ENCODE data around the gene FAM209A.
"Not testable (repeated sequence)": the region's sequence is repeated elsewhere in the genome, so short reads cannot be mapped to it uniquely, and the experiment has no call there.

FAM209A gene, protein sequence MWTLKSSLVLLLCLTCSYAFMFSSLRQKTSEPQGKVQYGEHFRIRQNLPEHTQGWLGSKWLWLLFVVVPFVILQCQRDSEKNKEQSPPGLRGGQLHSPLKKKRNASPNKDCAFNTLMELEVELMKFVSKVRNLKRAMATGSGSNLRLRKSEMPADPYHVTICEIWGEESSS

DNA sequence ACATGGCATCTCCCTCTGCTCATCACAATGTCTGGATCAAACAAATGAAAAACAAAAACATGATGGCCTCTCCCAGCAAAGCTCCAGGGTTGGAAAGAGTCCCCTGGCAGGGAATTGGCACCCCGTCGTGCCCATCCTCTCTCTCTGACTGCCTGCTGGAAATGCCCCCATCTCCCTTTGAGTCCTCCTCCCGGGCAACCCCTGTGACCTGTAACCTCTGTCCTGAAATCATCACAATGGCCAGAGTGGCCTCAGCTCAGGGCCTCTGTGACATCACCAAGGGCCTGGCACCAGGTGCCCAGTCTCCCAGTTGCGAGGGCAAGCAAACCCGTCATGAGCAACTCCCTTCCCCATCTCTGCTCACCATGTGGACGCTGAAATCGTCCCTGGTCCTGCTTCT lies at the start of gene FAM209A:
Gene FAM209A (plus strand): TSS at position 301 of the 400 bp plus-strand sequence. CDS start 65 bp downstream, at position 366.
- not testable (repeated sequence) for DNase-seq

DNA sequence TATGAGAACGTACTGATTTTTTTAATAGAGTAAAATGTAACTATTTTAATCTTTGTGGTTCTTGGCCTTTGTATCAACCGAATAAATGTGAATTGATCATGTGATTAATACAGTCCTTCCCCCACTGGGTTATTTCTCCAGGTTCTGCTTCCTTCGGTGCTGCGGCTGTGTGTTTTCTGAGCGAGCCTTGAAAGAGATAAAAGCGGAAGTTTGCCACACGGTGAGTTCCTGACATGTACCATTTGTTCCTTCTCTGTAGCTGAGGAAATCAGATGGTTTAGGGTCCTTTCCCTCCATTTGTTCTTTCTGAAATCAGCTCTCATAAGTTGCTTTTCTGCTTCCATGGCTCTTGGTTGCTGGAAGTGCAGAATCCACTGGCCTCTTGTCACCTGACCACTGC lies 40.6 kb upstream of the FAM209A start:
- DNase-seq: peak; percentile 29

DNA sequence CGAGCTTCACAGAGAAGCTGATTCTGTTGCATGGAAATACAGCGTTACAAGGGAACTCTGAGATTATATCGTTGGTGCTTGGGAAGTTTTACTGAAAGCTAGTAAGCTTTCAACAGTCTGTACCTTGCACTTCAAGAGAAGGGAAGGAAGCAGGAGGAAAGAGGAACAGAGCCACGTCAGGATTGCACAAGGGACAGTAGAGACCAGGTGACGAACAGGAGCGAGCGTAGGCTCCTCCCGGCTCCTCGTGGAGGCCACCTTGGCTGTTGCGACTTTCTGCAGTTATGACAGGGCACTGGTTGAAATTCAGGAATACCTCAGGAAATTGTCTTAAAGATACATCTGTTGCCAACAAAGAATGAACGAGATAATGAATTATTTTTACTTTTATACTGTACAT lies 37.3 kb upstream of the FAM209A start:
- no peak for DNase-seq

DNA sequence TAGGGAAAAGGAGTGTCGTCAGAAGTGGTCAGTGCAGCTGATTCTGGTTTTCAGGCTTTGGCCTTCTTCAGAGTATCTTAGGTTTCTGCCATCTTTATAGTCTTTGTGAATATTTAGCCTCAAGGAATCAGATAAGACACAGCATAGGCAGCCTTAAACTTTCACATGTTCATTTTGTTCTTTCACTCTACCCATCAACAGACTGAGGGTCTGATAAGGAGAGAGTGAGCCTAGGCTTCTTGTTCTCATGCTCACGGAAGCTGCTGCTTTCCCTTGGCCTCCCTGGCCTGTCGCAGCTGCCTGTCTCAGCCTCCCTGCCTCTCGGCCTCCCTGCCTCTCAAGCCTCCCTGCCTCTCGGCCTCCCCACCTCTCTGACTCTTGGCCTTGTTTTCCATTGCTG lies 36.0 kb upstream of the FAM209A start:
- no peak for DNase-seq

DNA sequence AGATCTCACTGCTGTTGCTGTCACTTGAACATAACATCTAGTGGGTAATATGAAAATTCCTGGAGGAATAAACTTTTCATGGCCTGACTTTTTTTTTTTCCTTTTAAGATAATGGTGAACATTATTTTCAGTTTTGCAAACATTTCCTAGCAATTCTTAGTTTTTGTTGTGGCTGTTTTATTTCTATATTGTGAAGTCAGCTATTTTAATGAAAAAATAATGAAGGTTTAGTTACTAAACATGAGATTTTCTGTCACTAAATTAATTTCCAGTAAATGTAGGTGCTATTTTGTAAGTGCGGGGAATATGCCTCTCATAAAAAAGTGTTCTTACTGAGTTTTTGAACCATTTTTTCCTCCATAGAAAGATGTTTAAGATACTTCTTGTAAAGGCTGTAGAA lies 23.4 kb upstream of the FAM209A start:
- DNase-seq: no peak

DNA sequence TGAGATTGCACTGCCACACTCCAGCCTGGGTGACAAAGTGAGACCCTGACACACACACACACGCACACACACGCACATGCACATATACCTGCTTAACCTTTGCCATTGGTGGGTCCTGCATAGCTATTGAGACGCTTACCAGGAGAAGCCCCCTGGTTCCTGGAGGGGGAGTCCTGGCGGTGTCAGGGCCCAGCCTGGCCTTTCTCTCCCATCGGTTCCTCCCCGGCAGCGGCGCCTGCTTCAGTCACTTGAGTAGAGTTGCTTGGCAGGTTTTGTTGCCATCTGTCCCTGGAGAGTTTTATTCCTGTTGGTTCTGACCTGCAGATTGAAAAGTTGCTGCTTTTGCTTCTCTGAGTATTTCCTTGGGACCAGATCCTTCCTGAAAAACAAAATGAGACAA lies 20.6 kb upstream of the FAM209A start:
- DNase-seq: no peak

DNA sequence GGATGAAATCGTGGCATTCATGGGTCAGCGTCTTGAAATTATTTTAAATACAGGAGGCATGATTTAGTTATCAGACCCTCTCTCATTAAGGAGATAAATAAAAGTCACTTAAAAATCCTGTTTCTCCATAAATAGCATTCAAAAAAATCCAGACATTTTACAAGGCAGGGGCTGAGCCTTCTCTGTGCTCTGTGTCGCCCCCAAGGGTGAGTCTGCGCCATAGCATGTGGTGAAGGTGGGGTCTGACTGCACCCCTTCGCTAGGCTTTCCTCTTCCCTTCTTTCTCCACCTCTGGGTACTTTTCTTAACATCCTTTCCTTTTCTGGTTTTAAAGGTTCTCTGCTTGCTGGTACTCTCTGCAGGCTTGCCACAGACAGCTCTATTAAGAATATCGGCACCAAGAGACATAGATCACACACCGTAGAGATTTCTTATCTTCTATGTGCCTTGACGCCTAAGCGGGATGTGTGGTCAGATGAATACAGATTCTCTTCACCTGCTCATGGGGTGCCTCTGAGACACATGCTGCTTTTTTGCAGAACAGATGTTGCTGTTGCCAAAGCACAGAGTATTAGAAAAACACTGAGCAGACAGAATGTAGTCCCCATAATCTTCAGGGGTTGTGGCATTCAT lies 20.1 kb upstream of the FAM209A start:
- no peak for DNase-seq

DNA sequence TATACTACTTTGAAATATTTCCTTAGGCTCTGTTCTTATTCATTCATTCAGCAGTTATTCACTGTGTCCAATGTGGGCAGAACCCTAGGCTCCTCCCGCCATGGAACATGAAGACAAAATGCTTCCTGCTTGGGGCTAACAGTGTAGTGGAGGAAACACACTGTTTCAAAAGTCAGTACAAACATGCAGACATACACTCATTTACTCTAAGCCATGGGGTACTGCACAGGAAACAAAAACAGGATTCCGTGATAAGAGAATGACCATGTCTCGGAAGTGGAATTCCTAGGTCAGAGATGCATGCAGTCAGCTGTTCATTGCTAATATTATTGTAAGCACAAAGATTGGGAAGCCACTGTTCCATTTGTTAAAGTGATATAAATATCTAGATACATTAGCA lies 18.4 kb upstream of the FAM209A start:
- no peak for DNase-seq

DNA sequence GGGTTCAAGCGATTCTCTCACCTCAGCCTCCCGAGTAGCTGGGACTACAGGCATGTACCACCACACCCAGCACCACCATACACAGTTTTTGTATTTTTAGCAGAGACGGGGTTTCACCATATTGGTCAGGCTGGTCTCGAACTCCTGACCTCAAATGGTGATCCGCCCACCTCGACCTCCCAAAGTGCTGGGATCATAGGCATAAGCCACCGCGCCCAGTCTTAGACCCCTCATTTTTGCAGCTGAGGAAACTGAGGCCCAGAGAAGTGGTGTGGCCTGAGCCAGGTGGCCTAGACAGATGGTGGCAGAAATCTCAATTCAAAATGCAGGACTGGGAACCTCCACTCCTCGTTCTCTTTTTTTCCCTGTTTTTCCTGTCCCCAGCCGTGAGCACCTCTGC lies 12.6 kb upstream of the FAM209A start:
- DNase-seq: no peak

DNA sequence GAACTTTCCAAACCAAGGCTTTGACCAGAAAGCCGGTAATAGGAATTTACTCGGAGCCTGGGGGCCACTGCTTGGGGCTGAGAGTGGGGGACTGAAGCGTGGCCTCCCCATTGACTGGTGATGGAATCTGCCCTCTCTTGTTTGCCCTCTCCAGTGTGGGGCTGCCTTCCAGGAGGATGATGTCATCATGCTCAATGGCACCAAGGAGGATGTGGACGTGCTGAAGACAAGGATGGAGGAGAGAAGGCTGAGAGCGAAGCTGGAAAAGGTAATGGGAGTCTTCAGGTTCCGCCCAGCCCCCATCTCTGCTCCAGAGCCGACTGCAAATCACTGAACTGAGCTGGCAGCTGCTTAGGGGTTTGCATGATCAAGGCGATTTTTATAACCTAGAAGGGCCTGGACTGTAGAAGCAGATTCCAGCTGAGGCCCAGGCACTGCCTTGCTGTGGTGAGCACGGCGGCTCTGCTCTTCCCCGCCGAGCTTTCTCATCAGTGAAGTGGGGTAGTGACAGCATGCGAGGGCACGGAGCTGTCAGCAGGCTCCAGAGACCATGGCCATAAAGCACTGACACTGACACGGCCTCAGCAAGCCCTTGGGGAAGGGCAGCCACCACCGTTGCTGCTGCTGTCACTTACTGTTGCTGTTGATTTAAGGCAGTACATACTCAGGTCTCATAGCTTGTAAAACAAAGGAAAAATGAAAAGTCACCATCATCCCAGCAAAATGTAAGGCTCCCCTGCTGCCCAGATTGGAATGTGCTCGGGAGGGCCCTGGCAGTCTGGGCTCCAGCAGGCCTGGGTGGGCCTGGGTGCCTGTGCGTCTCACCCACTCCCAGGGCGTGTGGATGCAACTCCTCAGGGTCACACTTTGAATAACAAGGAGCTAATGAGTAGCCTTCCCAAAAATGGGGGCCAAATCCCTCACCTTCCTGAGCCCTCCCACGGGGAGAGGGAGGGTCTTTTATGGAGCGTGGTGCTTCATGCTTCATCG lies 11.1 kb upstream of the FAM209A start:
- DNase-seq: no peak

DNA sequence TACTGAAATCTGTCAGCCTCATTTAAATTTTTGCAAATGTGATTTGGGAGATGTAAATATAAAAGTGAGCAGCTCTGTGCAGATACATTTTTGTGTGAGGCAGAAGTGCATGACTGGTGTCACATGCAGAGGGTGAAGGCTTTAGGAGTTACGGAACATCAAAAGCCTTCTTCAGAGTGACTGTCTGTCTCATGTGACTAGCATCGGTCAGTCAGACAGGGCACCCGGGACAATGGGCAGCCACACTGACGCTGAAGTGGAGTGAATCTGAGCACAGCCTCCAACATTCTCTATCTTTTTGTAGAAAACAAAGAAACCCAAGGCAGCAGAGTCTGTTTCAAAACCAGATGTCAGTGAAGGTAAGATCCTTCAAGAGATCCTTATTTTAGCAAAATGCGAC lies 7.9 kb upstream of the FAM209A start:
- no peak for DNase-seq

DNA sequence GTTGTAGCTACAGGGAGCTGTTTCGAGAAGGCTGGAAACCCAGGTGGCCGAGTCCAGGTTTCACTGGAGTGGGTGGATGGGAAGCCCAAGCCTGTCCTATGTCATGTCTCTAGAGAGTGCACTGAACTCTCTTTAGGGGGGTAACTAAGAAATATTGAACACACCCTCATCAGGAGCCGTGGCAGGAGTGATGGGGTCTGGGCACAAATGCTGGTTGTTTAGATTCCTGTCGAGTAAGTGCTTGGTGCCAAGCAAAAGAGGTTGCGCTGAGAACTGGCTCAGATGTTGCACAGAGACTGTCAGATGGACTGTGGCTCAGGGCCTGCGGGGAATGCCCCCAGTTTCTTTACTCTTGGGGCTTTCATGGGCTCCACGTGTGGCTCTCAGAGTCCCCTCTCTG lies 7.3 kb upstream of the FAM209A start:
- no peak for DNase-seq

DNA sequence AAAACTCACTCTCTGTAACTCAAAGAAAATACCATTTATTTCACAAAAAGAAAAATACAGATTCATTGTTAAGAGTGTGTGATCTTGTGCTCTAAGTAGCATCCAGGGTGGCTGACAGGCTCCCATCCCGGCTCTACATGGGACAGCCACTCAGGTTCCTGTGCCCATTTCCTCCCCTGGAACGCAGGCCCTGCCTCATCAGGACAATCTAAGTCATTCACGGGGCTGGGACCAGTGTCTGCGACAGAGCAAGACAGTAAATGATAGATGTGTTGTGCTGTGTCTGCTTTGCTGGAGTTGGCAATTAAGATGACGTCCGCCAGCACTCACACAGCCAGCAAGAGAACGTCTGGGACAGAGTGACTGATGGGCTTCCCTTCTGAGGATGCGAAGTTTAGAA lies 6.9 kb upstream of the FAM209A start:
- DNase-seq: no peak

DNA sequence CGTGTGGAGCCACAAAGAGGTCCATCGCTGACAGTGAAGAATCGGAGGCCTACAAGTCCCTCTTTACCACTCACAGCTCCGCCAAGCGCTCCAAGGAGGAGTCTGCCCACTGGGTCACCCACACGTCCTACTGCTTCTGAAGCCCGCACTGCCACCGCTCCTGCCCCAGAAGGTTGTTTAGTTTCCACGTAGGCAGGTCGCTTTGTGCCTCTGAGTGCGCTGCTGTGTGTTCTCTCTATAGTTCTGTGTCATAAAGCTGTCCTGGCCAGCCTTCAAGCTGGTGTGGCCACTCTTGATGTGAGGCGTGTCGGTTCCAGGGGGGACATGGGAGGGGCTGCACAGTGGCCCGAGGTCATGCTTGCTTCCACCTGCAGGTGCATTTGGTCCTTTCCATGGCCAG lies 6.4 kb upstream of the FAM209A start:
- DNase-seq: no peak

DNA sequence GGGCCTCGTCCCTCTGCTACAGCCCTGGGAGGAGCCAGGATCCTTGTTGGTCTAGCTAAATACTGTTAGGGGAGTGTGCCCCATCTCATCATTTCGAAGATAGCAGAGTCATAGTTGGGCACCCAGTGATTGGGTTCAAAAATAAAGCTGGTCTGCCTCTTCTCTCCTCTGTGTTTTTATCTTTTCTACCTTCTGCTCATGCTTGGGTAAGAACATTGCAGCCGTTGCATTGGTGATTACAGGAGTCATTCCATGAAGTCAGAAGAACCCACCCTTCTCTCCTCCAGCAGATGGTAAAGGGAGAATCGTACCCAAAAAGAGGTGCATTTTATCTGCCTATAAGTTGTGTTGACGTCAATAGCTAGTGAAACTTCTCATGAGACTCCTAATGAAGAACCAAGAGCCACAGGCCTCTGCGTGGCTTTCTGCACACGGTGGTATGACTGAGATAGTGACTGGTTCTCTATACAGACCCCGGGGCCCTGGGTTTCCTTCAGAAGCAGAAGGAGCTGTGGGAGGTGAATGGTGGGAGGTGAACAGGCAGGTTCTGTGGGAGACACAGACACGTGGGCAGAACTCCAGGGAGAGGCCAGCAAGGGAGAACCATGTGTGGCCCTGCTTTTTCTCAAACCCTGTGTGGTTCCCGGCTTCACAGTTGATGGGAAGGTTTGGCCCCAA lies 5.7 kb upstream of the FAM209A start:
- no peak for DNase-seq

DNA sequence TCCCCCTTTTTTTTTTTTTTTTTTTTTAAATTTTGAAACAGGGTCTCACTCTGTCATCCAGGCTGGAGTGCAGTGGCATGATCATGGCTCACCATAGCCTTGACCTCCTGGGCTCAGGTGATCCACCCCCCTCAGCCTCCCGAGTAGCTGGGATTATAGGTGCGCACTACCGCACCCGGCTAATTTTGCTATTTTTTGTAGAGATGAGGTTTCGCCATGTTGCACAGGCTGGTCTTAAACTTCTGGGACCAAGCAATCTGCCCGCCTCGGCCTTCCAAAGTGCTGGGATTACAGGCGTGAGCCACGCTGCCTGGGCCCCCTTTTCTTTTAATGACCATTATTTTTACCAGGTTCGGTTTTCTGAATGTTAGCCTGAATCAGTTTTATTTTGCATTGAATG lies 5.0 kb upstream of the FAM209A start:
- DNase-seq: no peak

DNA sequence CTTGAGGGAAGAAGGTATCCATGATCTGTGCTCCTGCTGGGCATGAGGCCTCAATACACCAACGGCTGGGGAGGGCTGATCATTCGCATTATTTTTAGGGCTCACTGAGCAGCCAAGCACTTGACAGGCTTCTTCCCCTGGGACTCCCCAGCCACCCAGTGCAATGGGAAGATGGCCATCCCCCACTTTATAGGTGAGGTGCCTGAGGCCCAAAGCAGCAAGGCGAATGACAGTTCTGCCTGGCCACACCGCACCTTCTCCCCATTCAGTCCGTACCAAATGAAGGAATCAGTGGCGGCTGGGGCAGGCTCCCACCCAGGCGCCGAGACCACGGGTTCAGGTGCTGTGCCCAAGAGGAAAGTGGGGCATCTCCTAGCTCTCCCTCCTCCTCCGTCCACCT lies 4.4 kb upstream of the FAM209A start:
- DNase-seq: no peak

DNA sequence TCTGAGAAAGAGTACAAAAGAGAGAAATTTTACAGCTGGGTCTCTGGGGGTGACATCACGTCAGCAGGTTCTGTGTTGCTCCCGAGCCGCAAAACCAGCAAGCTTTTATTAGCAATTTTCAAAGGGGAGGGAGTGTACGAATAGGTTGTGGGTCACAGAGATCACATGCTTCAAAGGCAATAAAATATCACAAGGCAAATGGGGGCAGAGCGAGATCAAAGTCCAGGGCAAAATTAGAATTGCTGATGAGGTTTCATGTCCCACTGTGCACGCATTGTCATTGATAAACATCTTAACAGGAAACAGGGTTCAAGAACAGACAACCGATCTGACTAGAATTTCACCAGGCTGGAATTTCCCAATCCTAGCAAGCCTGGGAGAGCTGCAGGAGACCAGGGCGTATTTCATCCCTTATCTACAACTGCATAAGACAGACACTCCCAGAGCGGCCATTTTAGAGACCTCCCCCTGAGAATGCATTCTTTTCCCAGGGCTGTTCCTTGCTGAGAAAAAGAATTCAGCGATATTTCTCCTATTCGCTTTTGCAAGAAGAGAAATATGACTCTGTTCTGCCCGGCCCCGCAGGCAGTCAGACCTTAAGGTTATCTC lies 3.7 kb upstream of the FAM209A start:
- DNase-seq: not testable (repeated sequence)

DNA sequence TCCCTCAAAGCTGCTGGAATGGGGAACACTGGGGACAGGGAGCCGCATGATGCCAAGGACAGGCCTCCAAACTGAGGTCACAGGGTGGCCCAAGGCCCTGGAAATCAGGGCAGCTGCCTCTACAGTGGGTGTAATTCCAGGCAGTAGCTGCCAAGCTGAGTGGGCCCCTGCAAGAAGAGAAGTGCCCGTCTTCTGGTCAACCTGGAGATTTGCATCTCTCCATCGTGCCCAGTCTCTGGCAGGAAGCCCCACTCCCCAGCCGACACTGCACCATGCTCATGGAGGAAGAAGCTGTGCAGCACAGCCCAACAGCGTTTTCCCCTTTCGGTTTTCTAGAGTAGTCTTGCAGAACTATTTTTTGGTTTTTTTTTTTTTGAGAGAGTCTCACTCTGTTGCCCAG lies 2.2 kb upstream of the FAM209A start:
- no peak for DNase-seq

DNA sequence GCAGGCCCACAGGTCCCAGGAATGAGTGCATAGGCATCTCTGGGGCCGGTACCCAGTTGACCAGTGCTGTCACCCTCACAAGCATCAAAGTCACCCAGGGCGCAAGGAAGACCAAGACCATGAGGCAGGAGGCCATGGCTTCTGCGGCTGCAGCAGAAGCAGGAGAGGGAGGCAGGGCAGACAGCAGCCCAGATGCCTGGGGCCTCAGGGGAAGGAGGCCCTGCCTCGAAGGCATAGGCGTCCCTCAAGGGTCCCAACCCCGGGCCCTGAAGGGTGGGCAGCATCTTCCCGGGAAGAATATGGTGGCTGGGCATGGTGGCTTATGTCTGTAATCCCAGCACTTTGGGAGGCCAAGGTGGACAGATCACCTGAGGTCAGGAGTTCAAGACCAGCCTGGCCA lies 3.0 kb downstream of the FAM209A start:
- DNase-seq: no peak

DNA sequence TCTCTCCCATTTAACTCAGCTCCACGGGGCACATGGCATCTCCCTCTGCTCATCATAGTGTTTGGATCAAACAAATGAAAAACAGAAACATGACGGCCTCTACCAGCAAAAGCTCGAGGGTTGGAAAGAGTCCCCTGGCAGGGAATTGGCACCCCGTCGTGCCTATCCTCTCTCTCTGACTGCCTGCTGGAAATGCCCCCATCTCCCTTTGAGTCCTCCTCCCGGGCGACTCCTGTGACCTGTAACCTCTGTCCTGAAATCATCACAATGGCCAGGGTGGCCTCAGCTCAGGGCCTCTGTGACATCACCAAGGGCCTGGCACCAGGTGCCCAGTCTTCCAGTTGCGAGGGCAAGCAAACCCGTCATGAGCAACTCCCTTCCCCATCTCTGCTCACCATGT lies 8.4 kb downstream of the FAM209A start, which contains the start of gene FAM209B:
Gene FAM209B (plus strand): TSS at position 301 of the 400 bp plus-strand sequence. CDS start 96 bp downstream, at position 397.
- not testable (repeated sequence) for DNase-seq

DNA sequence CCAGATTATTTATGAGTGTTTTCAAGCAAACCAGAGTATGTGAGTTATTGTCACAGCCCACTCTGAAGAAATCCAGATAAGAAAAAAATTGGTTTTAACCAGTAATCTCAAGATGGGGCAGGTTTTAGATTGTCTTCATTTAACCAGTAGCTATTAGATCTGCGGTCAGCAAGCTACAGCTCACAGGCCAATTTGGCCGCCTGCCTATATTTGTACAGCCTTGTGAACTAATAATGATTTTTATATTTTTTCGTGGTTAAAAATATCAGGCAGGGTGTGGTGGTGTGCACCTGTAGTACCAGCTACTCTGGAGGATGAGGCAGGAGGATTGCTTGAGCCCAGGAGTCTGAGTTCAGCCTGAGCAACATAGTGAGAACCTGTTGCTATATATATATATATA lies 13.5 kb downstream of the FAM209A start:
- DNase-seq: no peak

DNA sequence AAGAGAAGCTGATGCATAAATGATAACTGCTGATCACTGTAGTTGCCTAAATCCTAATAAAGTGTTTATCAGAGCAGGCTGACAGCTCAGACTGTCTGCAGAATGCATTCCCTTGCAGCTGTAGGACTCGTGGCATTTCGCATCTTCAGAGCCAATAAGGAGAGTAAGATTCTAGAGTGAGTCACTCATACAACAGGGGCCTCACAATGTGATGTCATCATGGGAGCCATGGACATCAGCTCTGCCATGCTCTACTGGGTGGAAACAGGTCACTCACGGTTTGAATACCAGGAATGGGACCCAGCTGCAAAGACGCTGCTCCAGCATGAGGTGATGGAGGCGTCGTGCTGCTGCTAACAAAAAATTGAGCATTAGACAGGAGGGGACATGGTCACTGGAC lies 15.9 kb downstream of the FAM209A start:
- no peak for DNase-seq

Measured in KG1 (cell line).